ENCODE data around the gene BCKDHA.

DNA sequence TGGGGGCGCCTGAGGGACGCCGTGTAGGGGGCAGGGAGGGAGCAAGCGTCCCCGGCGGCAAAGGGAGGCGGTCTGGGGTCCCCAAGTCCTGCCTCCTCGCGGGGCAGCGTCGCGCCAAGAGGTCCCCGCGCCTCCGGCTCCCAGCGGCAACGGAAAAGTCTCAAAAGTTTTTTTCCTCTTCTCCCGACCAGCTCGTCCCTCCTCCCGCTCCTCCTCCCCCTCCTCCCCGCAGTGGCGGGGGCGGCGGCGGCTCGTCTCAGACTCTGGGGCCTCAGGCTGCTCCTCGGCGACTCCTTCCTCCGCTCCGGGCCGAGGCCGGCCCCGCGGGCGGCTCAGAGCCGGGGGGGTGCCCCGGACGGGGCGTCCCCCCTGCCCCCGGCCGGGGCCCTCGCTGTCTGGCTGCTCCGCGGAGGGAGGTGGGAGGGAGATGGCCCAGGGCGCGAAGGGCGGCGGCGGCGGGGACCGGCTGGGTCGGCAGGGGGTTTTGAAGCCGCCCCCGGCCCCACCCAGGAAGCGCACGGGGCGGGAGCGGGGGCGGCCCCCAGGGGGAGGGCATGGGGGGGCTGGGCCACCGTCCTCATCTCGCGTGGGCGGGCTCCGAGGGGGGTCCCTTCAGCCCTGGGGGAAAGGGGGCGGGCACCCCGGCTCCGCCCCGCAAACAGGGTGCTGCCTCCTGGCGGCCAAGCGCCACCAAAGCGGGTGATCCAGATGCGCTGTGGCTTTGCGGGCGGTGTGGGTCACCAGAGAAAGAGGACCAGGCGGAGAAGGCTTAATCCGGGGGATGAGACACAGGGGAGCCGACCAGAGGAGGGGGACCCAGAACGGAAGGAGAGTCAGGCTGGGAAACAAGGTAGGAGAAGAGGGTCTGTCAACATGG, 43.9 kb upstream of the BCKDHA start, which contains the start of gene TGFB1:
- TF ChIP-seq, protein P1, sequence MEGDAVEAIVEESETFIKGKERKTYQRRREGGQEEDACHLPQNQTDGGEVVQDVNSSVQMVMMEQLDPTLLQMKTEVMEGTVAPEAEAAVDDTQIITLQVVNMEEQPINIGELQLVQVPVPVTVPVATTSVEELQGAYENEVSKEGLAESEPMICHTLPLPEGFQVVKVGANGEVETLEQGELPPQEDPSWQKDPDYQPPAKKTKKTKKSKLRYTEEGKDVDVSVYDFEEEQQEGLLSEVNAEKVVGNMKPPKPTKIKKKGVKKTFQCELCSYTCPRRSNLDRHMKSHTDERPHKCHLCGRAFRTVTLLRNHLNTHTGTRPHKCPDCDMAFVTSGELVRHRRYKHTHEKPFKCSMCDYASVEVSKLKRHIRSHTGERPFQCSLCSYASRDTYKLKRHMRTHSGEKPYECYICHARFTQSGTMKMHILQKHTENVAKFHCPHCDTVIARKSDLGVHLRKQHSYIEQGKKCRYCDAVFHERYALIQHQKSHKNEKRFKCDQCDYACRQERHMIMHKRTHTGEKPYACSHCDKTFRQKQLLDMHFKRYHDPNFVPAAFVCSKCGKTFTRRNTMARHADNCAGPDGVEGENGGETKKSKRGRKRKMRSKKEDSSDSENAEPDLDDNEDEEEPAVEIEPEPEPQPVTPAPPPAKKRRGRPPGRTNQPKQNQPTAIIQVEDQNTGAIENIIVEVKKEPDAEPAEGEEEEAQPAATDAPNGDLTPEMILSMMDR (IDR thresholded peaks at IDR 0.05), result peak; percentile 89 to 95 (median 92)
- TF ChIP-seq POLR2A (IDR thresholded peaks at IDR 0.05), result peak in 1 of 2 donors; percentile 66
